ENCODE results near the gene DRD3. TPM values are rescaled to one million over a fixed set of nuclear protein-coding genes. Genes with fewer than 3 reads are reported as not detected.

Gene DRD3
- total and polyA plus RNA-seq, 2 donors (not counting 3 experiments of a cell fraction or from before 2014, with no cell fraction given), result not detected

DNA sequence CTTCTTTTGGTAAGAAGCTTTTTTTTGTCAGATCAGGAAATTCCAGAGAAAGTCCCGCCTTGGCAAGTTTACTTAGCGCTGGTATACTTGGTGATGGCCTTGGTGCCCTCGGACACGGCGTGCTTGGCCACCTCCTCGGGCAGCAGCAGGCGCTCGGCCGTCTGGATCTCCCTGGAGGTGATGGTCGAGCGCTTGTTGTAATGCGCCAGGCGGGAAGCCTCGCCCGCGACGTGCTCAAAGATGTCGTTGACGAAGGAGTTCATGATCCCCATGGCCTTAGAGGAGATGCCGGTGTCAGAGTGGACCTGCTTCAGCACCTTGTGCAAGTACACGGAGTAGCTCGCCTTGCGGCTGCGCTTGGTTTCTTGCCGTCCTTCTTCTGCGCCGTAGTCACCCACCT is 75.7 kb downstream of the DRD3 start:
- Histone ChIP-seq H3K9ac (replicated peaks; ENCODE audit: extremely low read depth, insufficient read depth, low read length) (no peak overlapping the region), H2AFZ (ENCODE audit: low read depth, low read length) (no peak overlapping the region), H3K4me1 (ENCODE audit: control insufficient read depth, extremely low read depth, insufficient read depth, low read length) (no peaks in the 10 kb centered on the region), H3K27ac (ENCODE audit: insufficient read depth, low read depth, low read length) (no peak overlapping the region), H3K36me3 (ENCODE audit: control insufficient read depth in 2 of 2, extremely low read depth in 1 of 2, insufficient read depth in 2 of 2, low read length in 2 of 2) (no peaks in the 10 kb centered on the region), H3K4me3 (replicated peaks in 1 of 3; ENCODE audit: insufficient read depth in 1 of 3, low read depth in 1 of 3, low read length in 3 of 3) (no peak overlapping the region), H3K79me2 (ENCODE audit: control insufficient read depth, insufficient read depth, low read length) (no peaks in the 10 kb centered on the region), H3K9me3 (replicated peaks; ENCODE audit: control insufficient read depth, insufficient read depth, low read length) (no peaks in the 10 kb centered on the region), H3K4me2 (ENCODE audit: insufficient read depth, low read length) (no peak overlapping the region), H3K9me1 (replicated peaks; ENCODE audit: control insufficient read depth, extremely low read depth, insufficient read depth, low read length) (no peaks in the 10 kb centered on the region), H4K20me1 (replicated peaks; ENCODE audit: control insufficient read depth, extremely low read depth, insufficient read depth, low read length) (no peaks in the 10 kb centered on the region), H3K27me3 (ENCODE audit: control insufficient read depth in 2 of 2, insufficient read depth in 2 of 2, low read length in 2 of 2) (no peaks in the 10 kb centered on the region)
- CTCF ChIA-PET, result no interaction called here
- DNase-seq (ENCODE audit: low read depth, low spot score) (no peak), FAIRE-seq (no peak)
- no TSS peak for BruUV-seq (replicated peaks)
- TF ChIP-seq JUN (IDR thresholded peaks at IDR 0.05; ENCODE audit: borderline replicate concordance, insufficient read depth, insufficient read length, low read depth), result no peak
- TF ChIP-seq GATA2 (IDR thresholded peaks at IDR 0.05; ENCODE audit: insufficient read depth, insufficient read length, low read depth, low read length), result no peak
- TF ChIP-seq, protein P1, sequence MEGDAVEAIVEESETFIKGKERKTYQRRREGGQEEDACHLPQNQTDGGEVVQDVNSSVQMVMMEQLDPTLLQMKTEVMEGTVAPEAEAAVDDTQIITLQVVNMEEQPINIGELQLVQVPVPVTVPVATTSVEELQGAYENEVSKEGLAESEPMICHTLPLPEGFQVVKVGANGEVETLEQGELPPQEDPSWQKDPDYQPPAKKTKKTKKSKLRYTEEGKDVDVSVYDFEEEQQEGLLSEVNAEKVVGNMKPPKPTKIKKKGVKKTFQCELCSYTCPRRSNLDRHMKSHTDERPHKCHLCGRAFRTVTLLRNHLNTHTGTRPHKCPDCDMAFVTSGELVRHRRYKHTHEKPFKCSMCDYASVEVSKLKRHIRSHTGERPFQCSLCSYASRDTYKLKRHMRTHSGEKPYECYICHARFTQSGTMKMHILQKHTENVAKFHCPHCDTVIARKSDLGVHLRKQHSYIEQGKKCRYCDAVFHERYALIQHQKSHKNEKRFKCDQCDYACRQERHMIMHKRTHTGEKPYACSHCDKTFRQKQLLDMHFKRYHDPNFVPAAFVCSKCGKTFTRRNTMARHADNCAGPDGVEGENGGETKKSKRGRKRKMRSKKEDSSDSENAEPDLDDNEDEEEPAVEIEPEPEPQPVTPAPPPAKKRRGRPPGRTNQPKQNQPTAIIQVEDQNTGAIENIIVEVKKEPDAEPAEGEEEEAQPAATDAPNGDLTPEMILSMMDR (IDR thresholded peaks at IDR 0.05; ENCODE audit: extremely low read depth in 1 of 2, insufficient read depth in 1 of 2, low read depth in 1 of 2, low read length in 2 of 2), result no peak
- TF ChIP-seq, protein P2, sequence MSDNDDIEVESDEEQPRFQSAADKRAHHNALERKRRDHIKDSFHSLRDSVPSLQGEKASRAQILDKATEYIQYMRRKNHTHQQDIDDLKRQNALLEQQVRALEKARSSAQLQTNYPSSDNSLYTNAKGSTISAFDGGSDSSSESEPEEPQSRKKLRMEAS (IDR thresholded peaks at IDR 0.05; ENCODE audit: insufficient read depth, insufficient read length), result no peak
- TF ChIP-seq FOS (IDR thresholded peaks at IDR 0.05; ENCODE audit: borderline replicate concordance, insufficient read depth, low read length), result no peak
- TF ChIP-seq POLR2AphosphoS5 (IDR thresholded peaks at IDR 0.05; ENCODE audit: insufficient read depth, low read depth, low read length), result no peak
- no peak for TF ChIP-seq MYC (IDR thresholded peaks at IDR 0.05; ENCODE audit: low read depth, low read length)
- no peak for TF ChIP-seq EZH2 (IDR thresholded peaks at IDR 0.05; ENCODE audit: borderline replicate concordance, low read depth, low read length, severe bottlenecking)
- no peak for TF ChIP-seq POLR2A (IDR thresholded peaks at IDR 0.05; ENCODE audit: low read depth, low read length)
- dilution Hi-C loops (cut with MboI; ENCODE audit: extremely low pct_ligation_motif_present, low sequenced_read_pairs) (no loop called here), intact Hi-C loops (cut with micrococcal nuclease) (no loop called here)
- POLR2A ChIA-PET, result no interaction called here
